ENCODE results near the gene CYP24A1. TPM values are rescaled to one million over a fixed set of nuclear protein-coding genes. Genes with fewer than 3 reads are reported as not detected.

CYP24A1 gene
- polyA plus RNA-seq (ENCODE audit: insufficient read length in 4 of 4), result 1 to 10 TPM in 2 of 4 donors, under 1 TPM in 2; 0.15 to 4.0 (median 1.7) TPM

GRCh38 chr20:54173653-54174456 lies at the start of gene CYP24A1:
CYP24A1 (minus strand) TSS chr20:54173986; CDS start chr20:54173579, 407 bp downstream.
- DNase-seq (ENCODE audit: low read depth in 4 of 4, low spot score in 3 of 4), result no peak

- no peak for DNase-seq (ENCODE audit: low read depth in 4 of 4, low spot score in 3 of 4)
These were observed 49.5 kb upstream of the CYP24A1 start for GRCh38 chr20:54223285-54223684.

- no peak for DNase-seq (ENCODE audit: low read depth in 4 of 4, low spot score in 3 of 4)
These were observed 48.5 kb upstream of the CYP24A1 start for GRCh38 chr20:54221996-54222890.

GRCh38 chr20:54221353-54221752 lies 47.6 kb upstream of the CYP24A1 start:
- no peak for DNase-seq (ENCODE audit: low read depth in 4 of 4, low spot score in 3 of 4)

- DNase-seq (ENCODE audit: low read depth in 4 of 4, low spot score in 3 of 4), result no peak
These were observed 46.9 kb upstream of the CYP24A1 start for GRCh38 chr20:54220722-54221121.

GRCh38 chr20:54219751-54220426 lies 46.1 kb upstream of the CYP24A1 start:
- DNase-seq (ENCODE audit: low read depth in 4 of 4, low spot score in 3 of 4), result no peak

GRCh38 chr20:54218470-54218869 lies 44.7 kb upstream of the CYP24A1 start:
- DNase-seq (ENCODE audit: low read depth in 4 of 4, low spot score in 3 of 4), result no peak

- no peak for DNase-seq (ENCODE audit: low read depth in 4 of 4, low spot score in 3 of 4)
These were observed 44.0 kb upstream of the CYP24A1 start for GRCh38 chr20:54217762-54218161.

- DNase-seq (ENCODE audit: low read depth in 4 of 4, low spot score in 3 of 4), result no peak
These were observed 41.5 kb upstream of the CYP24A1 start for GRCh38 chr20:54215157-54215789.

GRCh38 chr20:54214566-54214965 lies 40.8 kb upstream of the CYP24A1 start:
- DNase-seq (ENCODE audit: low read depth in 4 of 4, low spot score in 3 of 4), result no peak

GRCh38 chr20:54212871-54213270 lies 39.1 kb upstream of the CYP24A1 start:
- no peak for DNase-seq (ENCODE audit: low read depth in 4 of 4, low spot score in 3 of 4)

GRCh38 chr20:54212226-54212625 lies 38.4 kb upstream of the CYP24A1 start:
- DNase-seq (ENCODE audit: low read depth in 4 of 4, low spot score in 3 of 4), result no peak

GRCh38 chr20:54209216-54209813 lies 35.5 kb upstream of the CYP24A1 start:
- no peak for DNase-seq (ENCODE audit: low read depth in 4 of 4, low spot score in 3 of 4)

- DNase-seq (ENCODE audit: low read depth in 4 of 4, low spot score in 3 of 4), result peak in 1 of 4 donors; percentile 20
These were observed 34.9 kb upstream of the CYP24A1 start for GRCh38 chr20:54208548-54209176.

GRCh38 chr20:54207743-54208547 lies 34.2 kb upstream of the CYP24A1 start, which contains the start of gene PFDN4:
PFDN4 (plus strand) TSS chr20:54208087; CDS start chr20:54208101, 14 bp downstream.
- DNase-seq (ENCODE audit: low read depth in 4 of 4, low spot score in 3 of 4), result peak; percentile 69 to 82 (median 78)

- DNase-seq (ENCODE audit: low read depth in 4 of 4, low spot score in 3 of 4), result no peak
These were observed 33.4 kb upstream of the CYP24A1 start for GRCh38 chr20:54207053-54207742.

- no peak for DNase-seq (ENCODE audit: low read depth in 4 of 4, low spot score in 3 of 4)
These were observed 31.7 kb upstream of the CYP24A1 start for GRCh38 chr20:54205450-54205849.

- DNase-seq (ENCODE audit: low read depth in 4 of 4, low spot score in 3 of 4), result no peak
These were observed 30.7 kb upstream of the CYP24A1 start for GRCh38 chr20:54204481-54204880.

All from left renal pelvis (tissue), 4 donors.